ENCODE results near the gene DPEP3.
"Not testable (repeated sequence)": the region's sequence is repeated elsewhere in the genome, so short reads cannot be mapped to it uniquely, and the experiment has no call there.

The DPEP3 gene

DNA sequence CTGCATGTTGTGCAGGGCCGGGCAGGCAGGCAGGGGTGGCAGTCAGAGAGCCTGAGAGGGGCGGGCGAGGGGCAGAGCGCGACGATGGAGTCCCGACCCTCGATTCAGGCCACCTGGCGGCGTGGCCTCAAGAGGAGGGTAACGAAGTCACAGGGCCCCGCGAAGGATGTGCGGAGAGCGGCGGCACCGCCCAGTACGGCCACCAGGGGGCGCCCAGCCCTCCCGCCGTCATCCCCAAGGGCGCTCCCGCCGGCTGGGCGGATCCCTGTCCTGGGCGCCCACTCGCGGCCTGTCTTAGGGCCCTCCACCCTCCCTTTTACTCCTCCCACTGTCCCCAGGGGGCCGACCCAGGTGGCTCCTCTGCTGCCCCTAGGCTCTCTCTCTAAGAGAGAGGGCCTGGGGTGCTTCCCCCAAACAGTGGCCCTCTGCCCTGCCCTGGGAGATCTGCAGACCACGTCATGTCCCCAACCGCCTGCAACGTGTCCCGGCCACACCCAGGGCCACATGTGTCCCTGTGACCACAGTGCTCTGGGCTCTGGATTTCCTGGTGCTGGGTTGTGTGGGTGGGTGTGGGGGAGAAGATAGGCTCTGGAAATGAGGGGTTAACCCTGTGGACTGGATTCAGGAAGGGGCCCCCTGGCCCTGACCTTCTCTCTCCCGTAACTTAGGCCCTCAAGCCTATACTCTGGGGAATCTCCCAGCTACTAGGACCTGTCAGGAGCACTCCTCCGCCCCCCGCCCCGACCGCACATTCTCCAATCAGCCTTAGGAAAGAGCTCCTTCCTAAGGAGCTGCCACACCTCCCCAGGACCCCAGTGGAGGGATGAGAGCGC is 13.1 kb upstream of the DPEP3 start:
- FAIRE-seq = no peak

DNA sequence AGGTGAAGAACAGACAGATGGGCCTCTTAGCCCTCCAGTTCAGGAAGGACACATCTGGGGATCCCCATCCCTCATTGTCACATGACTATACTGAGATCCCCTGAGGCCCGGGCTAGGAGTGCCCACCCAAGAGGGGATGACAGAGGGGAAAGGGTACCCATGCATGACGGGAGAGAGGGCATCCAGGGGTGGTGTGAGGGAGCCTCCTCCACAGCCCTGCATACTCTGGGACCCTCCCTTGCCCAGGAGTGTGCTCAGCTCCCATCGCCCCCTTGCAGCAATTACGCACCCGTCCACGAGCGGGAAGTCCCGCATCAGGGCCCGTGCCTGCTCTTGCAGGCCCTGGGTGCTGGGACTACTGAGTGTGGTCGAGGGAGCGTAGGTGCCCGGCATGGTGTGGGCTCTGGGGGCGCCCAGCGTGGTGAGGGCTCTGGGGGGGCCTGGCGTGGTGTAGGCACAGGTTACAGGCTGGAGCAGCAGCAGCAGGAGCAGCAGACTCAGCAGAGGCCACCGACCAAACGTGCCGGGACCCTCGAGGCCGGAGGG is 12.4 kb upstream of the DPEP3 start:
- no peak for FAIRE-seq

DNA sequence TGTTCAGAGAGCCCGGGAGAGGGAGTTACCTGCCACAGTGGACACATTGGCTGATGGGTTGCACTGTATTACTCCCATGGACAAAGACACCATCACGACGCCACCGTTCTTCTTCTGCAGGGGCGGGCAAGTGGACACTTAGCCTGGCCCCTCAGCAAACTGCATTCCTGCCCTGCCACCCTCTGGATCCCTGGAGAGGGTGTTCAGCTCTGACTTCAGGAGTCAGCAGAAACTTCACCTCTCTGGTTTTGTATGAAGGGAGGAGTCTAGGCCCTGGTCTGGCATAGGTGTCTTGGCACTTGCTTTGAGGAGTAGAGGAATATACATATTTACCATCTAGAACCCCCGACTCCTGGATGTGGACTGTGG is 9.7 kb upstream of the DPEP3 start:
- FAIRE-seq = no peak

DNA sequence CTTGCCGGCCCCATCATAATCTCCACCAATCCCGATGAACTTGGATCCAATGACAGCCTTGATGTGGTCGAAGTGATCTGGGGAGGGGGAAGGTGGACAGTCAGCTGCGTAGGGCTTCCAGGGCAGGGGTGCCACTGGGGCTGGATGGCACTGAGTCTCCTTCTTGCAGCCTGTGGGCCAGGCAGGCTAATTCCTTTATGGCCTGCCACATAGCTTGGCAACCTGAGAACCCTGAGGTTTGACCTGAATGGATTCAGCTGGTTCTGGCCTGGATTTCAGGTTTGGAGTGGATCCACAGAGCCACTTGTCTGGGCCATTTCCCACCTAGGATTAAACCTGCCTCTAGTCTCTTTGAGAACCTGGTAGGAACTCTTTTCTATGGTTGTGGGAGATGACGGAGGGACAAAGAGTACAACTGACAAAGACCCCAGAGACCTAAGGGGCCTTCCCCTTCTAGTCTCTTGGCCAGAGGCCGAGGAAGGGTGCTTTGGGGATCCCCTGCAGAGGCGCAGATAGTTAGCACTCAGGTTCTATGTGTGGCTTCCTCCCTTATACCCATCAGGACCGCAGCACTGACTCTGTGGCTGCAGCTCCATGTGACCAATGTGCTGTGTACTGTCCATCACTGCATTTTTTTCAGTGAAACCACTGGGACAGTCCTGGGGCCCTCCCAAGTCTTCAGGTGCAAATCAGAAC is 9.2 kb upstream of the DPEP3 start:
- FAIRE-seq = no peak

DNA sequence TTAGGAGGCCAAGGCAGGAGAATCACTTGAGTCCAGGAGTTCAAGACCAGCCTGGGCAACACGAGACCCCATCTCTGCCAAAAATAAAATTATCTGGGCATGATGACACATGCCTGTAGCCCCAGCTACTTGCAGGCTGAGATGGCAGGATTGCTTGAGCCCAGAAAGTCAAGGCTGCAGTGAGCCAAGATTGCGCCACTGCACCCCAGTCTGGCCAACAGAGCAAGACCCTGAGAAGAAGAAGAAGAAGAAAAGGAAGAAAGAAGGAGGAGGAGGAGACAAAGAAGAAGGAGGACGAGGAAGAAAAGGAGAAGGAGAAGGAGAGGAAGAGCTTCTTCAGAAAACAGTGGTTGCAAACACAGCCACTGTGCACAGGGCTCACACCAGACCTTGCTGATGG is 8.4 kb upstream of the DPEP3 start:
- FAIRE-seq = no peak

DNA sequence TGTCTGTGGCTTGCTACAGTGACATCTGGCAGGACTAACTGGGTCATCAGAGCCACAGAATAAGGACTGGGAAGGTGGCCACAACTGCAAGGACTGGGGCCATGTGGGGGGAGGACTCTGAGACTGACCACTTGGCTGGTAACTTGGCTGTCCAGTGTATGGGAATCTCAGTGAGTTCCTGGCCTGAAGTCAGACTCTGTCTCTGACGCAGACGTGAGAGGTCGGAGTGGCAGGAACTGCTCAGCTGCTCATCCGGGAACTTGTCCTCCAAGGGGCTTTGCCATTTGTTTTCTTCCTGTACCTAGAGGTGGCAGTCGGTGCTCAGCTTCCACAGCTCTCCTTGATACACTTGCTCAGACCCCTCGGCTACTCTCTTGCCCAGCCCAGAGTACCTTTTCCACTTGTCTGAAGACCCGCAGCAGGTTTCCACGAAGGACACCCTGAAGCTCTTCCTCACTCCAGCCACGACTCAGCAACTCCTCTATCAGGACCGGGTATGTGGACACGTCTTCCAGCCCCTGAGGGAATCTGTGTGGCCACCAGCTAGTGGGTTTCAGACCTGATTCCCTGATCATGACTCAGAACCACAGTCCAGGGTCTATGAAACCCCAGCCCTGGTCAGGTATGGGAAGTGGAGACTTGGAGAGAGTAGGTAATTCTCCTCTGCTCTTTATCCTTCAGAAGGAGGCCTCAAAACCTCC is 7.3 kb upstream of the DPEP3 start:
- FAIRE-seq = no peak

DNA sequence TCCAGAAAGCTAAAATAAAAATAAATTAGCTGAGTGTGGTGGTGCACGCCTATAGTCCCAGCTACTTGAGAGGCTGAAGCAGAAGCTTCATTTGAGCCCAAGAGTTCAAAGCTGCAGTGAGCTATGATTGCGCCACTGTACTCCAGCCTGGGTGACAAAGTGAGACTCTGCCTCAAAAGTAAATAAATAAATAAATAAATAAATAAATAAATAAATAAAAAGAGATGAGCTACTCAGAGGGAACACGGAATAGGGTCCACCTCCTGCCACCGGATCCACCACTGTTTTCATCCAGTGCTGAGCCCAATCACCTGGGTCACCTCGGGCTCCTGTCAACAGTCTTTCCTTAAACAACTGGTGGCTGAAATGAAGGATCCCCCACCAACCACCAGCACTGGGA is 6.7 kb upstream of the DPEP3 start:
- no peak for FAIRE-seq

DNA sequence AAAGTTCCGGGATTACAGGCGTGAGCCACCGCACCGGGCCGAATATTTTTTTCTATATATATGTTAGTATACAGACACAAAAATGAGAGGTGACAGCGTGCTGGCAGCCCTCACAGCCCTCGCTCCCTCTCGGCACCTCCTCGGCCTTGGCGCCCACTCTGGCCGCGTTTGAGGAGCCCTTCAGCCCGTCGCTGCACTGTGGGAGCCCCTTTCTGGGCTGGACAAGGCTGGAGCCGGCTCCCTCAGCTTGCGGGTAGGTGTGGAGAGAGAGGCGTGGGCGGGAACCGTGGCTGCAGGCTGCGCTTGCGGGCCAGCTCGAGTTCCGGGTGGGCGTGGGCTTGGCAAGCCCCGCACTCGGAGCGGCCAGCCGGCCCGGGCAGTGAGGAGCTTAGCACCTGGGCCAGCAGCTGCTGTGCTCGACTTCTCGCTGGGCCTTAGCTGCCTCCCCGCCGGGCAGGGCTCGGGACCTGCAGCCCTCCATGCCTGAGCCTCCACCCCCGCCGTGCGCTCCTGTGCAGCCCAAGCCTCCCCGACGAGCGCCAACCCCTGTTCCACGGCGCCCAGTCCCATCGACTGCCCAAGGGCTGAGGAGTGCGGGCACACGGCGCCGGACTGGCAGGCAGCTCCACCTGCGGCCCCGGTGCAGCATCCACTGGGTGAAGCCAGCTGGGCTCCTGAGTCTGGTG is 1.9 kb upstream of the DPEP3 start:
- FAIRE-seq = no peak

DNA sequence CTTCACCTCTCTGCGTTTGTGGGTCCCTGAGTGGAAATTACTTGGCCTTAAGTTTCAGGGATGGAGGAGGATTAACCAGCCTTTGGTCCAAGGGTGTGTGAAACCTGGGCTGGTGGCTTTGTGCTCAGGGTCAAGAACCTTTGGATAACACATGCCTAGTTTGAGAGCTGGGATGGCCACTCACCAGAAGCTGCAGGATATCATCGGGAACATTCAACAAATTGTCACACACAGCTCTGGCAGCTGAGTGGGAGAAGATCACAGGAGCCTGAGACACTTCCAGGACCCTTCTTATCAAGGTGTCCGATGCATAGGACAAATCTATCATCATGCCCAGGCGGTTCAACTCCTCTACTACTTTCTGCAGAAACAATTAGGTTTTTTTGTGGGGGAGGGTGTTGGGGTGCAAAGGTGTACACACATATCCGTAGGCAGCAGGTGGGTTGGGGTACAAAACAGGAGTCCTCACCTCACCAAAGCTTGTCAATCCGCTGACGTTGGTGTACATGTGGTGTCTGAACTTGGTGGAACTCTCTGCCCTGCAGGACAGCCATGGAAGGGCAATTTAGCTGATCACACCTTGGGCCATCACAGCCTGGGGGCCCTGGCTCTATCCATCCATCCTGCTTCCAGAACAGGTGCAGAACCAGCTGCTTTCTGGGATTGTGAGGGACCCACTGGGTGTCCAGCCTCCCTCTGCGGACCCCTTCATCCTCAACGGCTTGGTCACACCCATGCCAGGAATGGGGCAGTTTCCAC is 2.7 kb downstream of the DPEP3 start:
- FAIRE-seq = no peak

DNA sequence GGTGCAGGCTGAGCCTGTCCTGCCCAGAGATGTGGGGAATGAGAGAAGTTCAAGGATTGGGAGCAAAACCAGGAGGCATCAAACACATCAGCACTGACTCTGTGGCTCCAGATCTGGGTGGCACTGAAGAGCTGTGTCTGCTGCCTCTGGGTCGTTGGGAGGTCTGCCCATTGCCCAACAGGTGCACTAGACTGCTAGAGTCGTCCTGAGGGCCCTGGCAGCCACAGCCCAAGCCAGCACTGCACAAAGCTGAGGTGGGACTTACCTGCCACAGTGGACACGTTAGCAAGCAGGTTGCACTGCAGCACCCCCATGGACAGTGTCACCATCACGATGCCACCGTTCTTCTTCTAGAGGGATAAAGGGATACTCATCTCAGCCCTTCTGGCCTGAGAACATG is 3.3 kb downstream of the DPEP3 start:
- no peak for FAIRE-seq

DNA sequence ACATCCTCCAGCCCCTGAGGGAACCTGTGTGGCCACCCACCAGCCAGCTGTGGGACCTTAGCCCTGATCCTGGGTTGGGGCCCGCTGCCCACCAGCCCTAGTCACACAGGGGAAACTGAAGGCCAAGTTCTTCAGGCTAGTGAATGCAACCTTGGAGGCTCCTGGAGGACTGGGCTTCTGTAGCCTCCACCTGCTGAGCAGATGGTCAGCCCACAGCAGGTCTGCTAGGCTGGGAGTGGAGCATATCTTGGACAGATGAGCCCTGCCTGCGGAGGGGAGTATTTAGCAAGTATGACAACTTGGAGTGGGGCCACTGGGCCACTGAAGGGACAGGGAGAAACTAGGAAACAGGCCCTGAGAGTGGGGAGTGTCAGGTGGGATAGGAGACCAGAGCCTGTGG is 4.1 kb downstream of the DPEP3 start:
- no peak for FAIRE-seq

DNA sequence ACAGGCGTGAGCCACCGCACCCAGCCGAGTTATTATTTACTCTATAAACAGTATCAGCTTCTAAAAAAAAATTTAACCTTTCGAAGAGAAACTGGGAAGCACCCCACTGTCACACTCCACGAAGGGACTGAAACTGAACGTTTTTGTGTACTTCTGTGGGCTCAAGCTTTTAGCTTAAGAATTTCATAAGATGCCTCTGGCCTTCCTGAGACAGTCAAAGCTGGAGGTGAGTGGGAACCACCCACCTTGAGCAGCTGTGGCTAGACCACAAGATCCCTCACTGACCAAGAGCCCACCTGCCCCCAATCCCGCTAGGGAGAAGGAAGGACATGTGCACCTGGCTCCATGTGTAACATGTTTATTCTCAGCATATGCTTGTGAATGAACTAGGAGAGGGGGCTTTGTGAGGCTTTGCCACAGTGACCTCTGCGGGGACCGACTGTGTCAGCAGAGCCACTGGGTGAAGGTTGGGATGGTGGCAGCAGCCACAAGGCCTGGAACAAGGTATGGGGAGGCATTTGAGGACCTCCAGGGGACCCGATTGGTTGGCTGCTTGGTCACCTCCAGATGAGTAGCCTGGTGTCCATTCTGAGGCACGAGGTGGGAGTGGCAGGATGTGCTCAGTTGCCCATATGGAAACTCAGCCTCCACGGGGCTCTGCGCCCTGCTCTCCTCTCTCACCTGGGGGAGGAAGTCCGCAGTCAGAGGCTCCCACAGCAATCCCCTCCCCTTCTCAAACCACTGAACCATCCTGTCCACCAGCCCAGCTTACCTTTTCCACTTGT is 4.8 kb downstream of the DPEP3 start:
- no peak for FAIRE-seq

DNA sequence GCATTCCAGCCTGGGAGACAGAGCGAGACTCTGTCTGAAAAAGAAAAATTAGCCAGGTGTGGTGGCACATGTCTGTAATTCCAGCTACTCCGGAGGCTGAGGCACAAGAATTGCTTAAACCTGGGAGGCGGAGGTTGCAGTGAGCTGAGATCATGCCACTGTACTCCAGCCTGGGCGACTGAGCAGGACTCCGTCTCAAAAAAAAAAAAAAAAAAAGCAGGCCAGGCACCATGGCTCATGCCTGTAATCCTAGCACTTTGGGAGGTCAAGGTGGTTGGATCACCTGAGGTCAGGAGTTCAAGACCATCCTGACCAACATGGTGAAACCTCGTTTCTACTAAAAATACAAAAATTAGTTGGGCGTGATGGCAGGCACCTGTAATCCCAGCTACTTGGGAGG is 8.0 kb downstream of the DPEP3 start:
- not testable (repeated sequence) for FAIRE-seq

DNA sequence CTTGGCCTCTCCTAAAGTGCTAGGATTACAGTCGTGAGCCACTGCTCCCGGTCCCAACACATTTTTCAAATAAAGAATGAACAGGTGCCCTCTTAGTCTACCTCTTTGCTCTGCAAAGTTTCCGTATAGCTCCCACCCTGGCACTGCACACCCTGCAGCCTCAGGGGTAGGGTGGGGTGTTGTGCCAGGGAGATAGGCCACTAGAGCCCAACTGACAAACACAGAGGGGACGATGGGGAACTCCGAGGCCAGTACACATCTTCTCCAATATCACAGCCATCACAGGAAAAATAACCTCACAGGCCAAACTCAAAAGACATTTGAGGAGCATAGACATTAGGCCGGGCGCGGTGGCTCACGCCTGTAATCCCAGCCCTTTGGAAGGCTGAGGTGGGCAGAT is 9.2 kb downstream of the DPEP3 start:
- no peak for FAIRE-seq

DNA sequence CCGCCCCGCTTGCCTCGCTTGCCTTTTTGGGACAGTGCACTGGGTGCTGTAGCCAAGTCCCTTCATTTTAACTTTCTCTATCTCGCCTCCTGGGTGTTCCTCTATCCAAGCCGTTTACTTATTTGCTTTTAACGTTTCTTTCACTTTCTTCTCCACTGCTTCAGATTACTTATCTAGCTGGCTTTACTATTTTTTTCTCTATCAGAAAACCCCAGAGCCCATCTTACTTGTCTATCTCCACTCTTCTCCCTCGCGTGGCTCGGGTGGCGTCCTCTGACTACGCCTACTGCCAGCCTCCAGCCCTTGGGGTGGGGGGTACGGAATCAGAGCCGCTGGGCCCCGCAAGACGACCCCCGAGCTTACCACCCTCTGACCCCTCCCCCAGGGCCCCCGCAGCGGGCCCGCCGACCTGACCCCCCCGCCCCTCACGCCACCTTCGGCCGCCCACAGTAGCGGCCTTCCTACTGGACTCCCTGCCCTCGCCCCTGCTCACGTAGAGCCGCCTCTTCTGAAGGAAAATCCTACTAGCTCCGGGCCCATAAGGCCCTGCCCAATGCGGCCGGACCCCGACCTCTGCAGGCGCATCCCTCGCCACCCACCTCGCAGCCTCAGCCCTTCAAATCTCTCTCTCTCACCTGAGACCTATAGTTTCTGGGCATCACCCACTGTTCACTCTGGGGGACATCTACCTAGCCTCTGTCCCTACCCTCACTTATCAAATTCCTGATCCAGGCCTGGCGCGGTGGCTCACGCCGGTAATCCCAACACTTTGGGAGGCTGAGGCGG is 10.9 kb downstream of the DPEP3 start:
- no peak for FAIRE-seq

DNA sequence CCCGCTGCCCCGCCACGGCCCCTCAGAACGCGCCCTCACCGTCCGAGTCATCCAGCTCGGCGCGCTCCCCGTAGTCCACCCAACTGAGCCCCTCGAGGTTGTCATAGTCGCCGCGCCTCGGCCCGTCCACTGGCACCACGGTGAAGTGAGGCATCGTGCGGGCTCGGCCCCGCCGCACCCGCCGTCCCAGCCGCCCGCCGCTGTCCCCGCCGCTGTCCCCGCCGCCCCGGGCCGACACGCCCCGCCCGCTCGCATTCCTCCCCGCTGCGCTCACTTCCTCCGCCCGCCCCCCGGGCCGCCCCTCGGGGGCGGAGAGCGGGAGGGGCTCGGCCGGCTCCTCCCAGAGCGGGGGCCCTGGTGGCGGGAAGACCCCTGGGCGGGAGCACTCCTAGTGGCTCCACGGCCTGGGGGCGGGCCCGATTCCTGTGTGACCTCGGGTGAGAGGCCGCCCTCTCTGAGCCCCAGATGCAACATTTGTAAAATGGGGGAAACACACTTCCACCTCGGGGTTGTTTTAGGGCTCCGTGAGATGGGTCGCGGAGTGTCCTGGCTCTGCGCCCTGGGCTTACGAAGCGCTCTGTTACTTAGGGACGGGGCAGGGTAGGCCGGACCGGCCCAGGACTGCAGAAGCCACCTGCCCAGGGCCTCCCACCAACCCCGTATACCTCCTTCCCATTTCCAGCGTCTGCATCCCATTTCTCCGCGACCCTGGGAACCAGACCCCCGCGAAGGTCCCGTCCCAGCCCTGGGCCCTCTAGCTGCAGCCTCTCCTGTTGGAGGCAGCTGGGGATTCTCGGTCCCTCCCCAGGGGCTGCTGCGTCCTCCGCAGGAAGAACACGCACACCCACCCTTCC is 11.7 kb downstream of the DPEP3 start, which contains the start of gene SLC12A4:
TSS of gene SLC12A4 (minus strand) at position 238 of the 854 bp plus-strand sequence. CDS start at position 154, 84 bp downstream.
- no peak for FAIRE-seq

DNA sequence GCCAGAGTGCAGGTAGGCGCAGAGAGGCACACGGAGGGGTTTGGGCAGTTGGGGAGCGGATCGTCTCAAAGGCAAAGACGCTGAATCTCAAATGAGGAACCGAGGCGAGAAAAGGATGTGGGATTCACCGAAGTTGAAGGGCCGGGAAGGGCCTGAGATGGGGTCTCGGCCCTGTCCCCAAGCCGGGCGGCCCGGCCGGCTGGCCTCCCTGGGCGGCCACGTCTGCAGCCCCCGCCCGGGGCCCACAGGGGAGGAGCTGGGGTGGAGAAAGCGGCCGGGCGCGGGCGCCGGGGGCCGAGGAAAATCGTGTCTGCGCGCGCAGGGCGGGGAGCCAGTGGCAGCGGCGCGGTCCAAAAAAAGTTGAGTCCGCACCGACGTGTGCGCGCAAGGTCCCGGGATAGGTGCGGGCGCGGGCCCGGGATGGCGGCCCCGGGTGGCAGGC is 12.3 kb downstream of the DPEP3 start:
- FAIRE-seq = no peak

DNA sequence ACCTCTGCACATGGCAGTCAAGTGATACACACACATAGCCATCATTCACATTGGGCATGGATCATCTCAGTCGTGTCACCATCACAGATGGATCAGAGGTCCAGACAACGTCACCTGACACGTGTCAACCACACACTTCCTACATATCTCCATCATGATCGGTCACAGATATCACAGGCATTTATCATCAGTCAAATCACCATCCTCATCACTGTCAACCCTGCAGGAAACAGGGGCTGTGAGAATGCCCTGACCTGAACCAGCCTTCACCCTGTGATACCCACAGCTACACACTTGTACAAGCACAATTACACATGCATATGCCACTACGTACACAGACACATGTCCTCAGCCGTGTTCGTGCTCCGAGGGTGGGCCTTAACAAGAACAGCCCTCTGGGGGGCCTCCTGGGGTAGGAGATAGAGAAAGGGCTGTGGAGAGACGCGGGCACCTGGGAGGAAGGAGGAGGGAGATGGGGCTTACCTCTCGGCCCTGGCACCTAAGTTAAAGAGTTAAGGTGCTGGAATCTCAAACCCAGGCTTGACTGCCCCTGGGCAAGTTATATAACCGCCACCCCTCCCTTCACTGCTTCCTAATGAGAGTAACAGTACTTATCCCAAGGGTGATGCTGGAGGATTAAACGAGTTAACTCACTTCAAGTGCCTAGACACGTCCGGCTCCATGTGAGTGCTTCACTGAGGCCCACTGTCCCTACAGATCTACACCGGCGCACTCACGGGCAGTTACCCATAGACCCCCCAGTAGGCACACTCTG is 12.9 kb downstream of the DPEP3 start:
- FAIRE-seq = no peak
